ENCODE data around the gene B3GALNT1. TPM values are rescaled to one million over a fixed set of nuclear protein-coding genes. Genes with fewer than 3 reads are reported as not detected.

B3GALNT1 gene
- total RNA-seq, 4 donors from 2014 or later = 3.7 to 6.2 (median 5.5) TPM

DNA sequence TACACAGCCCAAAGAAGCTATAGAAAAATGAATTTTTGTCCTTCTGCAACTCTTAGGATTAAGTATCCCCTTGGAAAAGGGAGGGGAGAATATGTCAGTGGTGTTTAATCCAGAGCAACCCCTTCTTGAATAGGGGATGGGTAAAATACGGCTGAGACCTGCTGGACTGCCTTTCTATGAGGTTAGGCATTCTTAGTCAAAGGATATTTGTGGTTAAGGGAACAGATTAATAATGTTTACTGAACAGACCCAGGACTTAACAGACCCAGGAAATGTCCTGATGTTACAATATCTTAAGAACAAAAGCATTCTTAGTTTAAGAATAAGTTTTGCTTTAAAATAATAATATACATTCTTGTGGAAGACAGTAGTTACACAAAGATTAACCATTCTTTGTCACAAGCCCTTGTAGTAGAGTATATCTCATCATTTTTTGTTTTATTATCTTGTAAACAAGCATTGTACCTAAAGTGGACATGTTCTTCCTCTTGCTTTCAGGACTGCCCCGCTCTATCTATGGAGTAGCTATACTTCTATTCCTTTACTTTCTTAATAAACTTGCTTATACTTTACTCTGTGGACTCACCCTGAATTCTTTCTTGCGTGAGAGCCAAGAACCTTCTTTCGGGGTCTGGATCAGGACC lies 43.8 kb upstream of the B3GALNT1 start:
- 73% methylated on average over 4 of the region's 4 CpGs for WGBS
- intact Hi-C loops (cut with DNase I) = no loop called here
- H3K27ac ChIP-seq (replicated peaks in 1 of 4) = no peak overlapping the region

DNA sequence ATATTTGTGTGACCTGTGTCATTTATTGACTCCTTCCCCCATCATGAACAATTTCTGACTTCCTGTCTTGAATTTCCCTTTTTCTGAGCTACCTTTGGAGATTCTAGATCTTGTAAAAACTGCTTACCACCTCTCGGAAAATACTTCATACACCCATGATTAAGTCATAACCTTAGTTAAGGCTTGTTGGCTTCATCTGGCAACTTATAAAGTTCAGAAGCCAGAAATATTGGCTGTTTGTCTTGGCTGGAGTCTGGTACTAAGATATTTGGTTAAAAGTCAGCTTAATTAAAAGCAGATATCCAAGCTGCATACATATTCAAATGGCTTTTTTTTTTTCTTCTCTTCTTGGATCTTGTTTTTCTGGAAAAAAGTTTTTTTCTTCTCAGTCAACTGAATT lies 37.3 kb upstream of the B3GALNT1 start:
- 50% methylated on average over 1 of the region's 1 CpG for WGBS
- Histone ChIP-seq H3K4me1 (no peaks in the 10 kb centered on the region), H3K4me3 (no peak overlapping the region), H3K27me3 (no peaks in the 10 kb centered on the region), H3K27ac (replicated peaks in 1 of 4) (no peak overlapping the region), H3K36me3 (no peaks in the 10 kb centered on the region), H3K9me3 (no peaks in the 10 kb centered on the region)
- TF ChIP-seq EP300 (IDR thresholded peaks at IDR 0.05) = no peak
- intact Hi-C loops (cut with DNase I) = no loop called here
- DNase-seq (ENCODE audit: extremely low spot score) = no peak

More for the DNA sequence above, 43.8 kb upstream of the B3GALNT1 start:
- TF ChIP-seq POLR2AphosphoS5 (IDR thresholded peaks at IDR 0.05) (no peak), POLR2A (IDR thresholded peaks at IDR 0.05; ENCODE audit: low read depth) (no peak)
- H3K9me3 ChIP-seq = no peaks in the 10 kb centered on the region
- no peaks in the 10 kb centered on the region for H3K36me3 ChIP-seq
- no peaks in the 10 kb centered on the region for H3K27me3 ChIP-seq
- H3K4me1 ChIP-seq = no peaks in the 10 kb centered on the region
- no peak overlapping the region for H3K4me3 ChIP-seq
- no peak for DNase-seq (ENCODE audit: extremely low spot score)

DNA sequence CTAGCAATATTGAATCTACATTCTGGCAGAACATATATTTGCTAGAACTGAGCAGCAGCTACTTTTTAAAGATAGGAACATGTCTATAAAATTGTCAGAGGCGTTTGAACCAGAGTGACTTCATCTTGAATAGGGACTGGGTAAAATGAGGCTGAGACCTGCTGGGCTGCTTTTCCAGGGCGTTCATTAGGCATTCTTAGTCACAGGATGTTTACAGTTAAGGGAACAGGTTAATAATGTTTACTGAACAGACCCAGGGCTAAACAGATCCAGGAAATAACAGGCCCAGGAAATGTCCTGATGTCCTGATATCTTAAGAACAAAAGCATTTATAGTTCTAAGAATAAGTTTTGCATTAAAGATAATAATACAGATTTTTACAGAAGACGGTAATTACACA lies 34.5 kb upstream of the B3GALNT1 start:
- intact Hi-C loops (cut with DNase I) = no loop called here
- H3K4me1 ChIP-seq = no peaks in the 10 kb centered on the region
- DNase-seq (ENCODE audit: extremely low spot score) = no peak
- no peak overlapping the region for H3K27ac ChIP-seq (replicated peaks in 1 of 4)
- no peaks in the 10 kb centered on the region for H3K36me3 ChIP-seq
- H3K9me3 ChIP-seq = no peaks in the 10 kb centered on the region
- WGBS = 75% methylated on average over 3 of the region's 3 CpGs
- no peak overlapping the region for H3K4me3 ChIP-seq
- H3K27me3 ChIP-seq = no peaks in the 10 kb centered on the region
- TF ChIP-seq EP300 (IDR thresholded peaks at IDR 0.05) = no peak
- no peak for TF ChIP-seq POLR2A (IDR thresholded peaks at IDR 0.05; ENCODE audit: low read depth)
- no peak for TF ChIP-seq POLR2AphosphoS5 (IDR thresholded peaks at IDR 0.05)
- TF ChIP-seq, protein P1, sequence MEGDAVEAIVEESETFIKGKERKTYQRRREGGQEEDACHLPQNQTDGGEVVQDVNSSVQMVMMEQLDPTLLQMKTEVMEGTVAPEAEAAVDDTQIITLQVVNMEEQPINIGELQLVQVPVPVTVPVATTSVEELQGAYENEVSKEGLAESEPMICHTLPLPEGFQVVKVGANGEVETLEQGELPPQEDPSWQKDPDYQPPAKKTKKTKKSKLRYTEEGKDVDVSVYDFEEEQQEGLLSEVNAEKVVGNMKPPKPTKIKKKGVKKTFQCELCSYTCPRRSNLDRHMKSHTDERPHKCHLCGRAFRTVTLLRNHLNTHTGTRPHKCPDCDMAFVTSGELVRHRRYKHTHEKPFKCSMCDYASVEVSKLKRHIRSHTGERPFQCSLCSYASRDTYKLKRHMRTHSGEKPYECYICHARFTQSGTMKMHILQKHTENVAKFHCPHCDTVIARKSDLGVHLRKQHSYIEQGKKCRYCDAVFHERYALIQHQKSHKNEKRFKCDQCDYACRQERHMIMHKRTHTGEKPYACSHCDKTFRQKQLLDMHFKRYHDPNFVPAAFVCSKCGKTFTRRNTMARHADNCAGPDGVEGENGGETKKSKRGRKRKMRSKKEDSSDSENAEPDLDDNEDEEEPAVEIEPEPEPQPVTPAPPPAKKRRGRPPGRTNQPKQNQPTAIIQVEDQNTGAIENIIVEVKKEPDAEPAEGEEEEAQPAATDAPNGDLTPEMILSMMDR (IDR thresholded peaks at IDR 0.05) = no peak

DNA sequence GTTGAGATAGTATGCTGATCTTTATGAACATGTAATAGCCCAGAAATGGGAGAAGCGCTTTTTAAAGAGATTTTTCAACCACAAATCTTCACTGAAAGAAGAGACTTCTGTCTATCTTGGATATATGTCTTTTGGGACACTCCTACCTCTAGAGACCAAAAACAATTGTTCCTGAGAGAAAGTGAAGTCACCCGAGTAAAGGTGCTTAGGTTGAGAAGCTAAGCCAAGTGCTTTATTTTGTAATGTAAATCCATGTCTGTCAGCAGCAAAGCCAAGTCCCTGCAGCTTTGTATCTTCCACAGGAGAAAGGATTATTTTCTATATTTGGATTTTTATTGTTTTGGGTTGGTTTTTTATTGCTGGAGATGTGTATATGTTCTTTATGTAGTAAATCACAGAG lies 32.1 kb upstream of the B3GALNT1 start:
- WGBS = 67% methylated on average over 2 of the region's 2 CpGs
- H3K4me3 ChIP-seq = no peak overlapping the region
- no peaks in the 10 kb centered on the region for H3K9me3 ChIP-seq
- H3K36me3 ChIP-seq = no peaks in the 10 kb centered on the region
- H3K27ac ChIP-seq (replicated peaks in 1 of 4) = no peak overlapping the region
- H3K4me1 ChIP-seq = no peaks in the 10 kb centered on the region
- DNase-seq (ENCODE audit: extremely low spot score) = no peak
- TF ChIP-seq, protein P1 (IDR thresholded peaks at IDR 0.05) = no peak
- no peak for TF ChIP-seq POLR2AphosphoS5 (IDR thresholded peaks at IDR 0.05)
- no peak for TF ChIP-seq EP300 (IDR thresholded peaks at IDR 0.05)
- TF ChIP-seq POLR2A (IDR thresholded peaks at IDR 0.05; ENCODE audit: low read depth) = no peak
- H3K27me3 ChIP-seq = no peaks in the 10 kb centered on the region
- intact Hi-C loops (cut with DNase I) = no loop called here

DNA sequence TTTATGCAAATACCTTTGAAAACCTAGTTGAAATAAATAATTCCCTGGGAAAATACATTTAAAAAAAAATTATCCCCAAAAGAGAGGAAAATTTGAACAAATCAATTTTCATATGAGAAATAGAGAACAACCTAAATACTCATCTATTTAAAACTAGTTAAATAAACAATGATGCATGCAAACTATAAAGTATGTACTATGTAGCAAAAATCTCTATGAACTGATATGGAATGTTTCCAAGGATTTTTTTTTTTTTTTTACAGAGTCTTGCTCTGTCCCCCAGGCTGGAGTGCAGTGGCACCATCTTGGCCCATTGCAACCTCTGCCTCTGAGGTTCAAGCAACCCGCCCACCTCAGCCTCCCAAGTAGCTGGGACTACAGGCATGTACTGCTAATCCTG lies 27.2 kb upstream of the B3GALNT1 start:
- H3K27me3 ChIP-seq = no peaks in the 10 kb centered on the region
- WGBS = 100% methylated on average over 1 of the region's 1 CpG
- no peak overlapping the region for H3K4me3 ChIP-seq
- intact Hi-C loops (cut with DNase I) = no loop called here
- H3K9me3 ChIP-seq = peaks cover 0 to 6% (median 0%) of the 10 kb centered on the region in 4 donors
- no peaks in the 10 kb centered on the region for H3K36me3 ChIP-seq
- no peaks in the 10 kb centered on the region for H3K4me1 ChIP-seq
- TF ChIP-seq POLR2A (IDR thresholded peaks at IDR 0.05; ENCODE audit: low read depth) = no peak
- no peak for TF ChIP-seq EP300 (IDR thresholded peaks at IDR 0.05)
- no peak for TF ChIP-seq POLR2AphosphoS5 (IDR thresholded peaks at IDR 0.05)
- TF ChIP-seq, protein P1 (IDR thresholded peaks at IDR 0.05) = no peak
- DNase-seq (ENCODE audit: extremely low spot score) = no peak
- H3K27ac ChIP-seq (replicated peaks in 1 of 4) = no peak overlapping the region

DNA sequence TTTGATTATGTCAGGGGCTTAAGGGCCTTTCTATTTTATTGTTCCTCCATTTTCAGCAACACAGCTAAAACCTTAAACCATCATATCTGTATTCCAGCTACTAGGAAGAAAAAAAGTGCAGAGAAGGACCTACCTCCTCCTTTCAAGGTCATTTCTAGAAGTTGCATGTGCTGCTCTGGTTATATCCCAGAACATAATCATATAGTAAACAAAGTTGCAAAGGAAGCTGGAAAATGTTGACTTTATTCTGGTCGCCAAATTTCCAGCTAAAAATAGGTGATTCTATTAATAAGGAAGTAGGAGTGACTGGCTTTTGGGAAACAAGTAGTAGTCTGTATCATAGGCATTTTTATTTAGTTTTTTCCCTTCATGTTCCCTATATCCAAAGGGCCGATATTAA lies 21.3 kb upstream of the B3GALNT1 start:
- H3K36me3 ChIP-seq = no peaks in the 10 kb centered on the region
- DNase-seq (ENCODE audit: extremely low spot score) = no peak
- H3K9me3 ChIP-seq = peaks cover 0 to 46% (median 13%) of the 10 kb centered on the region in 4 donors
- peaks cover 0 to 3% (median 0%) of the 10 kb centered on the region in 4 donors for H3K4me1 ChIP-seq
- no peak for TF ChIP-seq POLR2AphosphoS5 (IDR thresholded peaks at IDR 0.05)
- TF ChIP-seq, protein P1 (IDR thresholded peaks at IDR 0.05) = no peak
- TF ChIP-seq EP300 (IDR thresholded peaks at IDR 0.05) = no peak
- no peak for TF ChIP-seq POLR2A (IDR thresholded peaks at IDR 0.05; ENCODE audit: low read depth)
- no peak overlapping the region for H3K27ac ChIP-seq (replicated peaks in 1 of 4)
- intact Hi-C loops (cut with DNase I) = no loop called here
- H3K27me3 ChIP-seq = no peaks in the 10 kb centered on the region
- no peak overlapping the region for H3K4me3 ChIP-seq
- WGBS = 65% methylated on average over 2 of the region's 2 CpGs
